ENCODE data around the gene GPER1.

DNA sequence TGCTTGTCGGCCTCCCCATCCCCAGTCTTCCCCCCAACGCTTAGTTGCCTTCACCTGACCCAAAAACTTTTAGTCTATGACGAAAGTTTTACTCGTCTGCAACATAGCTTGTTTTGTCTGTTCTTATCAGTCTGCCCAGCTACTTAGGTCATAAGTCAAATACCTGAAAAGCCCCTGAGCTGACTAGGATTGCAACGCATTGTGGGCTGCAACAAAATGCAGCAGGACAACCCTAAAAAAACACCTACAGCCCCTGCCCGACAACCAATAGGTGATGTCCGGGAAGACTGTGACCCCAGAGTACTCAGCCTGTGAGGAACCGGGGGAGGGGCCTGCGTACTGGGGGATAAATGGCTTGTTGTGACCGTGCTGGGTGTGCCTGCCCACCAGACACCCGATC lies 19.3 kb upstream of the GPER1 start:
- TF ChIP-seq EZH2 (IDR thresholded peaks at IDR 0.05; ENCODE audit: low read length) (no peak), CTCF (optimal IDR thresholded peaks at IDR 0.05 in 1 of 3, IDR thresholded peaks at IDR 0.05 in 1 of 3, conservative IDR thresholded peaks at IDR 0.05 in 1 of 3; ENCODE audit: extremely low read depth in 1 of 3, insufficient read depth in 2 of 3, low read length in 3 of 3) (no peak)
